NCI-H82 (cell line): ENCODE data around the gene MT4.

Experiments used
- DNase-seq: peaks from one replicate; lab custom pipeline; 2025; lab: John Stamatoyannopoulos, UW

Gene MT4

GRCh38 chr16:56564793-56565477 lies at the start of gene MT4:
TSS of gene MT4 (plus strand) at chr16:56565073. CDS start at chr16:56565129, 56 bp downstream.
- DNase-seq: no peak

GRCh38 chr16:56515665-56516064 lies 49.2 kb upstream of the MT4 start:
- DNase-seq: no peak

- peak; percentile 45 for DNase-seq
Measured at GRCh38 chr16:56517206-56517605, 47.7 kb upstream of the MT4 start.

GRCh38 chr16:56518425-56518824 lies 46.4 kb upstream of the MT4 start:
- DNase-seq: no peak

GRCh38 chr16:56519459-56520250 lies 45.2 kb upstream of the MT4 start, which contains the start of gene BBS2:
TSS of gene BBS2 (minus strand) at chr16:56520024. CDS start at chr16:56519862, 162 bp downstream.
- DNase-seq: peak; percentile 85

GRCh38 chr16:56520251-56520577 lies 44.7 kb upstream of the MT4 start:
- no peak for DNase-seq

GRCh38 chr16:56525236-56525635 lies 39.6 kb upstream of the MT4 start:
- DNase-seq: no peak

- DNase-seq: no peak
Measured at GRCh38 chr16:56530872-56531271, 34.0 kb upstream of the MT4 start.

- peak; percentile 1 for DNase-seq
Measured at GRCh38 chr16:56532714-56533113, 32.2 kb upstream of the MT4 start.

- no peak for DNase-seq
Measured at GRCh38 chr16:56534847-56535383, 30.0 kb upstream of the MT4 start.

GRCh38 chr16:56538331-56538730 lies 26.5 kb upstream of the MT4 start:
- no peak for DNase-seq

GRCh38 chr16:56539656-56540055 lies 25.2 kb upstream of the MT4 start:
- DNase-seq: no peak

- no peak for DNase-seq
Measured at GRCh38 chr16:56542039-56542438, 22.8 kb upstream of the MT4 start.

- DNase-seq: no peak
Measured at GRCh38 chr16:56547120-56547948, 17.5 kb upstream of the MT4 start.

GRCh38 chr16:56547949-56548567 lies 16.8 kb upstream of the MT4 start:
- peak; percentile 1 for DNase-seq

GRCh38 chr16:56549161-56549560 lies 15.7 kb upstream of the MT4 start:
- peak; percentile 2 for DNase-seq

- no peak for DNase-seq
Measured at GRCh38 chr16:56549744-56550385, 15.0 kb upstream of the MT4 start.

- no peak for DNase-seq
Measured at GRCh38 chr16:56551796-56552738, 12.8 kb upstream of the MT4 start.

GRCh38 chr16:56554441-56554840 lies 10.4 kb upstream of the MT4 start:
- no peak for DNase-seq
